Activated CD8-positive, alpha-beta memory T cell treated with anti-CD3 and anti-CD28 coated beads, Interleukin-2, amount 50 U/mL, for 24 hours (primary cell): Measurements from ENCODE around the gene SETBP1.
"Not testable (repeated sequence)": the region's sequence is repeated elsewhere in the genome, so short reads cannot be mapped to it uniquely, and the experiment has no call there.

Experiments used
- DNase-seq: peaks from one replicate; pipeline ENCODE4 v3.0.0-alpha.2; 2020; ENCODE audit errors: extremely low read depth

SETBP1 gene

GRCh38 chr18:44791520-44791919, 110.8 kb downstream of the SETBP1 start:
- DNase-seq, result no peak

GRCh38 chr18:44792456-44793061, 111.9 kb downstream of the SETBP1 start:
- DNase-seq, result no peak

GRCh38 chr18:44793194-44793593, 112.5 kb downstream of the SETBP1 start:
- no peak for DNase-seq

- no peak for DNase-seq
Observed at GRCh38 chr18:44793685-44794084, 113.0 kb downstream of the SETBP1 start.

- DNase-seq, result no peak
Observed at GRCh38 chr18:44795241-44795640, 114.6 kb downstream of the SETBP1 start.

- DNase-seq, result no peak
Observed at GRCh38 chr18:44796429-44797428, 116.0 kb downstream of the SETBP1 start.

GRCh38 chr18:44798433-44799048, 117.9 kb downstream of the SETBP1 start:
- DNase-seq, result no peak

GRCh38 chr18:44799382-44799906, 118.8 kb downstream of the SETBP1 start:
- DNase-seq, result no peak

GRCh38 chr18:44799907-44800421, 119.3 kb downstream of the SETBP1 start:
- DNase-seq, result no peak

GRCh38 chr18:44800766-44801165, 120.1 kb downstream of the SETBP1 start:
- DNase-seq, result not testable (repeated sequence)

GRCh38 chr18:44801781-44802180, 121.1 kb downstream of the SETBP1 start:
- DNase-seq, result no peak

GRCh38 chr18:44802508-44802907, 121.8 kb downstream of the SETBP1 start:
- no peak for DNase-seq

- DNase-seq, result no peak
Observed at GRCh38 chr18:44803019-44803650, 122.4 kb downstream of the SETBP1 start.

GRCh38 chr18:44804033-44804432, 123.3 kb downstream of the SETBP1 start:
- no peak for DNase-seq

- DNase-seq, result no peak
Observed at GRCh38 chr18:44805176-44805575, 124.5 kb downstream of the SETBP1 start.

- DNase-seq, result no peak
Observed at GRCh38 chr18:44805643-44806042, 125.0 kb downstream of the SETBP1 start.

GRCh38 chr18:44807766-44808165, 127.1 kb downstream of the SETBP1 start:
- DNase-seq, result no peak

GRCh38 chr18:44811572-44812125, 131.0 kb downstream of the SETBP1 start:
- DNase-seq, result no peak

- no peak for DNase-seq
Observed at GRCh38 chr18:44812426-44812825, 131.7 kb downstream of the SETBP1 start.

GRCh38 chr18:44813586-44813985, 132.9 kb downstream of the SETBP1 start:
- no peak for DNase-seq

GRCh38 chr18:44815108-44815507, 134.4 kb downstream of the SETBP1 start:
- DNase-seq, result no peak
